ENCODE data around the gene RABGGTA. TPM values are rescaled to one million over a fixed set of nuclear protein-coding genes. Genes with fewer than 3 reads are reported as not detected.

The RABGGTA gene
- total RNA-seq, 1 donor from 2014 or later: 32.6 TPM

- no peak overlapping the region for H3K4me3 ChIP-seq (ENCODE audit: low read depth, low read length)
- no peak for FAIRE-seq
- TF ChIP-seq CTCF (IDR thresholded peaks at IDR 0.05; ENCODE audit: insufficient read depth, low read length, severe bottlenecking): no peak
Measured at GRCh38 chr14:24283796-24284460, 12.5 kb upstream of the RABGGTA start.

GRCh38 chr14:24282736-24283135, 11.3 kb upstream of the RABGGTA start:
- no peak for DNase-seq (ENCODE audit: low read depth)
- TF ChIP-seq CTCF (IDR thresholded peaks at IDR 0.05; ENCODE audit: insufficient read depth, low read length, severe bottlenecking): no peak
- no peaks in the 10 kb centered on the region for H3K36me3 ChIP-seq (ENCODE audit: control insufficient read depth, insufficient read depth, low read length)
- FAIRE-seq: no peak
- H3K4me3 ChIP-seq (ENCODE audit: low read depth, low read length): no peak overlapping the region
- H3K27me3 ChIP-seq (ENCODE audit: control insufficient read depth, insufficient read depth, low read length): no peaks in the 10 kb centered on the region

More at GRCh38 chr14:24283796-24284460, 12.5 kb upstream of the RABGGTA start:
- no peaks in the 10 kb centered on the region for H3K36me3 ChIP-seq (ENCODE audit: control insufficient read depth, insufficient read depth, low read length)
- DNase-seq (ENCODE audit: low read depth): peak; percentile 62
- H3K27me3 ChIP-seq (ENCODE audit: control insufficient read depth, insufficient read depth, low read length): no peaks in the 10 kb centered on the region

- no peak for DNase-seq (ENCODE audit: low read depth)
- FAIRE-seq: no peak
- Histone ChIP-seq H3K4me3 (ENCODE audit: low read depth, low read length) (no peak overlapping the region), H3K36me3 (ENCODE audit: control insufficient read depth, insufficient read depth, low read length) (no peaks in the 10 kb centered on the region), H3K27me3 (ENCODE audit: control insufficient read depth, insufficient read depth, low read length) (no peaks in the 10 kb centered on the region)
- TF ChIP-seq CTCF (IDR thresholded peaks at IDR 0.05; ENCODE audit: insufficient read depth, low read length, severe bottlenecking): no peak
Measured at GRCh38 chr14:24281636-24282035, 10.2 kb upstream of the RABGGTA start.

GRCh38 chr14:24280797-24281460, 9.5 kb upstream of the RABGGTA start:
- no peaks in the 10 kb centered on the region for H3K36me3 ChIP-seq (ENCODE audit: control insufficient read depth, insufficient read depth, low read length)
- H3K4me3 ChIP-seq (ENCODE audit: low read depth, low read length): no peak overlapping the region
- no peak for FAIRE-seq
- peak; percentile 39 for DNase-seq (ENCODE audit: low read depth)
- H3K27me3 ChIP-seq (ENCODE audit: control insufficient read depth, insufficient read depth, low read length): no peaks in the 10 kb centered on the region
- TF ChIP-seq CTCF (IDR thresholded peaks at IDR 0.05; ENCODE audit: insufficient read depth, low read length, severe bottlenecking): no peak

- DNase-seq (ENCODE audit: low read depth): peak; percentile 62
- H3K4me3 ChIP-seq (ENCODE audit: low read depth, low read length): no peak overlapping the region
- no peak for FAIRE-seq
- no peaks in the 10 kb centered on the region for H3K27me3 ChIP-seq (ENCODE audit: control insufficient read depth, insufficient read depth, low read length)
- peak; percentile 48 for TF ChIP-seq CTCF (IDR thresholded peaks at IDR 0.05; ENCODE audit: insufficient read depth, low read length, severe bottlenecking)
- H3K36me3 ChIP-seq (ENCODE audit: control insufficient read depth, insufficient read depth, low read length): no peaks in the 10 kb centered on the region
Measured at GRCh38 chr14:24279301-24280186, 8.1 kb upstream of the RABGGTA start.
